GM18907 (cell line): ENCODE measurements around the gene LAMA2.
"Not testable (repeated sequence)": the region's sequence is repeated elsewhere in the genome, so short reads cannot be mapped to it uniquely, and the experiment has no call there.

Source experiments
- ATAC-seq: cut with Tn5 transposase; IDR thresholded peaks from one replicate; pipeline ENCODE4 v1.9.1; 2021; ENCODE audit warnings: mild to moderate bottlenecking, moderate library complexity; ENCODE audit not compliant: unreplicated experiment

Gene LAMA2

DNA sequence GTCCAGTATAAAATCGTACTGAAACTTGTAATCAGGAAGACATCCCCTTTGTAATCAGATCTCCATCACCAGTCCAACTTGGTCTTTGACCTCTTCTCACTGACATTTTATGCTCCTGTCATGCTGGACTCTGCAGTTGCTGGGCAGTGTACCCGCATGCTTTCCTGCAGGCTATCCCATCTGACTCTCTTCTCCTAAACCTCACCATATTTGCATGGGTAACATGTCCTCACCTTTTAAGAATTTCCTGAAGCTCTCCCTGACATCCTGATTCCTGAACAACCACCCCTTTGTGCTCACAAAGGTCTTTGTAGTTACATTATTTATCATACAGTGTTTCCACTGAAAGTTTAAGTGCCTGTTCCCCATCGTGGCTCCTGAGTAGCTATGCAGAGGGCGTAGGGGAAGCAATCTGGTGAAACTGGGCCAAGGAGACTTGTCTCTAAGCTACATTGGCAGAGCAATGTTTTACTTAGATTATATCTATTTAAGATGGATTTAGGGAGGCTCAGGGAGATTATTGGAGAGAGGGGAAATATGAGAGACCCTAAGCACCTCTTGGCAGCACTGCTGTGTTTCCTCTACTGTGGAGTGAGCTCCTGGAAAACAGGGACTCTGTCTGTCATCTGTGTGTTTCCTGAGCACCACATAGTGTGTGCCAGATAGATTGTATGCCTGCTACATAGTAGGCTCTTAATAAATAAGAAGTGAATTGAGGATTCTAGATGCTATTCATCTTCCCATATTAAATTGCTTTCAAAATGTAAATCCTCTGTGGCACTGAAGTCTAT lies 124.0 kb downstream of the LAMA2 start:
- ATAC-seq: no peak

- ATAC-seq: no peak
Measured at GRCh38 chr6:129007701-129008373, 124.9 kb downstream of the LAMA2 start.

DNA sequence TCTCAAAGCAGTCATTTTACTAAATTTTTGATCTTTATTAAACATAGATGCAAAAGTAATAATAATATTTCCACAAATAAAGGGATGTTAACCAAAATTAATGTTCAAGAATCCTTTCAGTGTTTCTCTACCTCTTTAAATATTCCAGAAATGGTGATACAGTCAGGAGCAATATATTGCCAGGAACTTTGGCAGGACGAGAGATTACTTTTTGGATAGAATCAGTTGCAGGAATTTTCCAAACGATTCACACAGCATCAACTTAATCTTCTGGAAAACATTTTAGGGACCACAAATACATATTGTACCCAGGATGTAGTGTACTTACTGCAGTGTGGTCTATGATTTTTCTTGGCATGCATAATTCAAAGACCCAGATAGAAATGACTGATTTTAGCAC lies 125.7 kb downstream of the LAMA2 start:
- ATAC-seq: no peak

DNA sequence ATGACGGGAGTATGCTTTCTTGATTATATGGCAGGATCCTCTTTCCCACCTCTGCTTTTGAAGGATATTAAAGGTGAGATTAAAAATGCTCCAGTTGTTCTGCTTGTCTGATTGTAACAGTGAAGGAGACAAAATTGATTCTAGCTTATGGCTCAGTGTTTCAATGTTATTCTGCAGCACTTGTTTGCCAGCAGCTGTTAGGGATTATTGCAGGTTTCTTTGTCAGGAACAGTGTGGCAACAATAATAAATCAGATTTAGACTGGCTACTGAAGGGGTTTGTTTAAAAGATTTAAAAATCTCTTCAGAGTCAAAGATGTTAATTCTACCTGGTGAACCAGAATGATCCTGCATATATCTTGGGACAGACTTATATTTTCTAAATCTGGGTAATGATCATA lies 126.9 kb downstream of the LAMA2 start:
- no peak for ATAC-seq

- no peak for ATAC-seq
Measured at GRCh38 chr6:129014302-129014701, 131.4 kb downstream of the LAMA2 start.

GRCh38 chr6:129015721-129016120 lies 132.8 kb downstream of the LAMA2 start:
- no peak for ATAC-seq

- ATAC-seq: no peak
Measured at GRCh38 chr6:129016844-129017243, 133.9 kb downstream of the LAMA2 start.

- no peak for ATAC-seq
Measured at GRCh38 chr6:129022011-129022553, 139.1 kb downstream of the LAMA2 start.

DNA sequence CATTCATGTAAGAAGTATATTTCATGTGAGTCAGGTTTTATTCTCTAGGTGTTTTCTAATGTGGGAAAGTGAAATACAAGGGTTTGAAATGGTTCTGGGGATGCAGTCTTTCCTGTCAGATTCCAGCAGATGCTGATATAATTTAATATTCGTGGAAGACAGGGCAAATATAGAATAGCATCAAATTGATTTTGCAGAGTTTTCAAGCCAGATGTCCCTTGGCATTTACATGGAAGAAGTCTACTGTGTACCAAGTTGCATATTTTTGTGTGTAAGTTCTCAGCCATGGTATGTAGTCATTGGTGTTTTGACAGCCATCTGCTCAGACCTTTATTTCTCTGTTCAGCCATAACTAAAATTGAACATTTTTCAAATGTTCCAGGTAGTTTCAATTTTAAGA lies 143.7 kb downstream of the LAMA2 start:
- no peak for ATAC-seq

- ATAC-seq: no peak
Measured at GRCh38 chr6:129029778-129030177, 146.8 kb downstream of the LAMA2 start.

GRCh38 chr6:129030215-129030614 lies 147.3 kb downstream of the LAMA2 start:
- no peak for ATAC-seq

GRCh38 chr6:129031051-129031599 lies 148.2 kb downstream of the LAMA2 start:
- no peak for ATAC-seq

DNA sequence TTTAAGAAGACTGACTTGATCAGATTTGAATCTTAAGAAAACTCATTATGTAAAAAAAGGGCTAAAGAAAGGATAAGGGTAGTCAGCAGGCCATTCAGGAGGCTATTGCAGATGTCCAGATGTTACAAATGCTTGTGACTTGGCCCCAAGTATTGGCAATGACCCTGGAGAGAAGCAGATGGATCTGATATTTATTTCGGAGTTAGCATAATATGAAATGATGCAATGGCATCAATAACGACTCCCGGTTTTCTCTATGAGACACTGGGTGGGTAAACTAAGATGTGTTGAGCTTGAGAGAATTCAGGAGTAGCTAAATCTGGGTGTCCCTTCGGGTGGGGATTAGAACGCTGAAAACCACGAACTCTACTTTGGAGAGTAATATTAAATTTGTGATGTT lies 149.7 kb downstream of the LAMA2 start:
- ATAC-seq: no peak

GRCh38 chr6:129033180-129033579 lies 150.2 kb downstream of the LAMA2 start:
- no peak for ATAC-seq

DNA sequence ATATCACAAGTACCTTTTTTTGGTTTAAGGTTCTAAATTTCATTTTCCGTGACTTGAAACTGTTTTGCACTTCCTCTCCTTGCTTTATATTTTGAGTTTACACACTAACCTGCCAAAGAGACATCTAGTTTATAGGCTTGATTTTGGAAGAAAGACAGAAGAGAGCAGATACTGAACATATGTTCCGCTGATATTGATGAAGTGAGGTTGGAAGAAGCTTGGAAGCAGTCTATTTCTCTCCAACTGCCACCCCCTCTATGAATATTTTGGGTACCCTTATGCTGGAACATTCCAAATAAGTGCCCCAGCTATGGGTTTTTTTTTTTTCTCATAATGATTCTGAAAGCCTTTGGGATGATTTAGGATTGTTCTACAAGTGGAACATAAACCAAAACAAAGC lies 150.6 kb downstream of the LAMA2 start:
- no peak for ATAC-seq

GRCh38 chr6:129041563-129041962 lies 158.6 kb downstream of the LAMA2 start:
- no peak for ATAC-seq

- ATAC-seq: no peak
Measured at GRCh38 chr6:129046526-129046925, 163.6 kb downstream of the LAMA2 start.

GRCh38 chr6:129047834-129048233 lies 164.9 kb downstream of the LAMA2 start:
- no peak for ATAC-seq

- ATAC-seq: no peak
Measured at GRCh38 chr6:129050086-129050485, 167.1 kb downstream of the LAMA2 start.

GRCh38 chr6:129053143-129053542 lies 170.2 kb downstream of the LAMA2 start:
- not testable (repeated sequence) for ATAC-seq

GRCh38 chr6:129055796-129056195 lies 172.9 kb downstream of the LAMA2 start:
- no peak for ATAC-seq

GRCh38 chr6:129059650-129060049 lies 176.7 kb downstream of the LAMA2 start:
- no peak for ATAC-seq
